Suppressor macrophage treated with lipopolysaccharide for 1 hour (primary cell): Measurements from ENCODE around the gene TTI1.

Experiments used
- DNase-seq, 3 donors: peaks; one replicate each; pipeline ENCODE4 v3.0.0-alpha.2; 2020 to 2022

TTI1 gene

GRCh38 chr20:38008233-38008944 lies 24.9 kb downstream of the TTI1 start:
- DNase-seq, result no peak

- DNase-seq, result no peak
Observed at GRCh38 chr20:38007526-38007925, 25.7 kb downstream of the TTI1 start.

- DNase-seq, result no peak
Observed at GRCh38 chr20:38005903-38006302, 27.4 kb downstream of the TTI1 start.

GRCh38 chr20:38004416-38004815 lies 28.8 kb downstream of the TTI1 start:
- no peak for DNase-seq

GRCh38 chr20:38002422-38002821 lies 30.8 kb downstream of the TTI1 start:
- no peak for DNase-seq

GRCh38 chr20:38001981-38002380 lies 31.3 kb downstream of the TTI1 start:
- DNase-seq, result no peak

GRCh38 chr20:38001173-38001875 lies 31.9 kb downstream of the TTI1 start:
- DNase-seq, result peak in 1 of 3 donors; percentile 25

GRCh38 chr20:38000293-38000692 lies 33.0 kb downstream of the TTI1 start:
- no peak for DNase-seq

- DNase-seq, result peak; percentile 48 to 58 (median 54)
Observed at GRCh38 chr20:37999526-38000263, 33.6 kb downstream of the TTI1 start.

GRCh38 chr20:37997516-37997915 lies 35.7 kb downstream of the TTI1 start:
- DNase-seq, result no peak

- no peak for DNase-seq
Observed at GRCh38 chr20:37995856-37996605, 37.2 kb downstream of the TTI1 start.

GRCh38 chr20:37994512-37994911 lies 38.7 kb downstream of the TTI1 start:
- DNase-seq, result no peak

GRCh38 chr20:37992802-37993409 lies 40.4 kb downstream of the TTI1 start:
- DNase-seq, result peak; percentile 26 to 38 (median 31)

- DNase-seq, result no peak
Observed at GRCh38 chr20:37991908-37992307, 41.3 kb downstream of the TTI1 start.

GRCh38 chr20:37991157-37991866 lies 41.9 kb downstream of the TTI1 start:
- DNase-seq, result no peak

GRCh38 chr20:37990571-37991151 lies 42.6 kb downstream of the TTI1 start:
- peak; percentile 82 to 89 (median 88) for DNase-seq

- peak; percentile 10 to 49 (median 46) for DNase-seq
Observed at GRCh38 chr20:37989601-37990295, 43.5 kb downstream of the TTI1 start.

GRCh38 chr20:37988306-37988954 lies 44.8 kb downstream of the TTI1 start:
- no peak for DNase-seq

- DNase-seq, result no peak
Observed at GRCh38 chr20:37987602-37988290, 45.5 kb downstream of the TTI1 start.
